Gastrocnemius medialis (tissue), 4 donors: ENCODE results near the gene AEBP1. TPM values are rescaled to one million over a fixed set of nuclear protein-coding genes. Genes with fewer than 3 reads are reported as not detected.
"Not testable (repeated sequence)": the region's sequence is repeated elsewhere in the genome, so short reads cannot be mapped to it uniquely, and the experiment has no call there.

ENCODE experiments used
- ATAC-seq, 2 donors: fragments of 150-250 bp; one replicate each; pipeline ENCODE4 v1.9.1; 2016
- DNase-seq, 2 donors: peaks; one replicate each; pipeline ENCODE4 v3.0.0-alpha.2; 2019
- H3K27ac ChIP-seq, 4 donors: fragments of 200-600 bp; sonication (generic); 1 replicate in 1 of 4; 2 replicates in 3 of 4; pipeline ENCODE4 v1.5.1; 2016 to 2018; ENCODE audit warnings: mild to moderate bottlenecking in 2 of 4, moderate library complexity in 1 of 4
- H3K27me3 ChIP-seq, 3 donors: fragments of 200-600 bp; sonication (generic) in 2 of 3; 1 replicate in 1 of 3; 2 replicates in 2 of 3; pipeline versions ENCODE4 v1.5.1 to v1.6.0; 2016 to 2019; ENCODE audit warnings: mild to moderate bottlenecking in 1 of 3, moderate library complexity in 1 of 3
- H3K36me3 ChIP-seq, 2 donors: fragments of 200-600 bp; sonication (generic) in 1 of 2; one replicate each; pipeline ENCODE4 v1.5.1; 2017 to 2018
- H3K4me1 ChIP-seq, 2 donors: fragments of 200-600 bp; sonication (generic) in 1 of 2; one replicate each; pipeline ENCODE4 v1.5.1; 2016 to 2017; ENCODE audit warnings: mild to moderate bottlenecking in 2 of 2
- H3K4me3 ChIP-seq, 4 donors: fragments of 200-600 bp; sonication (generic) in 3 of 4; 1 replicate in 1 of 4; 2 replicates in 3 of 4; pipeline ENCODE4 v1.5.1; 2016 to 2019; ENCODE audit warnings: mild to moderate bottlenecking in 2 of 4
- H3K9me3 ChIP-seq, 3 donors: fragments of 200-600 bp; sonication (generic) in 2 of 3; 1 replicate in 1 of 3; 2 replicates in 2 of 3; pipeline ENCODE4 v1.5.1; 2016 to 2019
- POLR2A ChIP-seq, 2 donors: fragments of 450-650 bp; IDR thresholded peaks; one replicate each; pipeline ENCODE4 v1.6.1; 2017; ENCODE audit warnings: antibody characterized with exemption in 2 of 2, mild to moderate bottlenecking in 2 of 2, moderate library complexity in 2 of 2
- in situ Hi-C, 4 donors: fragments of 200-750 bp; cut with MboI; loops; one replicate each; pipeline versions ENCODE4 v1.15.0 to v1.8.0; 2017; ENCODE audit warnings: low sequenced_read_pairs in 4 of 4
- intact Hi-C: fragments of 100-400 bp; cut with DNase I; formaldehyde crosslinking; loops from one replicate; pipeline ENCODE4 v1.15.1; 2023; ENCODE audit warnings: low total_unique reads
- total RNA-seq, 4 donors: library from RNA; depleted of rRNA; stranded (reverse); fragments of >200 nt; gene quantifications; one replicate each; pipeline versions ENCODE4 v1.1.0 to v1.2.3, GENCODE V29; 2016
- TF ChIP-seq, protein P1 (sequence below), 5 experiments: fragments of 450-650 bp in 3 of 5; fragments of 200-600 bp in 2 of 5; sonication (generic) in 2 of 5; IDR thresholded peaks in 4 of 5; conservative IDR thresholded peaks in 1 of 5; 1 replicate in 4 of 5; 2 replicates in 1 of 5; pipeline ENCODE4 v1.5.1; 2016 to 2019; ENCODE audit warnings: antibody characterized with exemption in 5 of 5, mild to moderate bottlenecking in 3 of 5, moderate library complexity in 3 of 5

AEBP1 gene
- total RNA-seq, 4 donors from 2014 or later = 5.8 to 23.6 (median 15.9) TPM

DNA sequence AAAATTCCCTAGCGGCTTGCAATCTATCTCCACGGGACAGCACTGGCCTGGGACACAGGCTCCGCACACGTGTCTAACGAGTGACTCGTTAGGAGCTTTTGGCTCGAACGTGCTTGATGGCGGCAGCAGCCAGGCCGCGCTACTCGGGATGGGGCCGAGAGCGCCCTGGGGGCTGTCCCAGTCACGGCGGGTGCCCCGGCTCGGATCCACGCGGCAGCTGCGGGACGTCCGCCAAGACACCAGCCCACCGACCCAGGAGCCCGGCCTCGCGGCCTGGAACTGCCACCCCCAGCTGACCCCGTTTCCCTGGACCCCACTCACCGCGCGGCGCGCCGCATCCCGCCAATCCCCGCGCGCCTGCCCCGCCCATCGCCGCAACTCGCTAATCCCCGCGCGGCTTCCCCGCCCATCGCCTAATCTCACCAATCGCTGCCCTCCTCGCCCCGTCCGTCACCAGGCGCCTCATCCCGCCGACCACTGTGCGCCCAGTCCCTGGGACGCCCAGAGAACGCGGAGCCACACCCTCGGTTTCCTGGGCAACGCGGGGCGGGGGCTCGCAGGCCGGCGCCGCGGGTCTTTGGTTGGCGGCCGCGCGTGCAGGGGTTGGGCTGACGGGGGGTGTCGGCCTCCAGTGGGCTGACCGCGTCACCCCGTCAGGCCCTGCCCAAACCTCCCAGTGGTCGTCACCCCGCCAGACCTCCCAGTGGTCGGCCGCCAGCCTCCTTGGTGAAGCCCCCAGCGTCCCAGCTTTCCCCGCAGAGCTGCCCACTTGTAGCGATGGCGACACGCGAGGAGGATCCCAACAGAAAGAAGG lies 19.3 kb downstream of the AEBP1 start, which contains the start of gene POLD2:
POLD2 (minus strand) TSS at position 359 of the 814 bp plus-strand sequence. CDS start 1,495 bp downstream, outside the sequence.
- H3K4me3 ChIP-seq = peak within 1 kb of the TSS; percentile 62 to 92 (median 72)
- peaks cover 0 to 15% of the 10 kb centered on the region in 2 donors for H3K36me3 ChIP-seq
- DNase-seq (peak; percentile 97 to 98), ATAC-seq (peak; percentile 95 to 96)
- TF ChIP-seq POLR2A (IDR thresholded peaks at IDR 0.05) = peak; percentile 90 to 93
- TF ChIP-seq, protein P1, sequence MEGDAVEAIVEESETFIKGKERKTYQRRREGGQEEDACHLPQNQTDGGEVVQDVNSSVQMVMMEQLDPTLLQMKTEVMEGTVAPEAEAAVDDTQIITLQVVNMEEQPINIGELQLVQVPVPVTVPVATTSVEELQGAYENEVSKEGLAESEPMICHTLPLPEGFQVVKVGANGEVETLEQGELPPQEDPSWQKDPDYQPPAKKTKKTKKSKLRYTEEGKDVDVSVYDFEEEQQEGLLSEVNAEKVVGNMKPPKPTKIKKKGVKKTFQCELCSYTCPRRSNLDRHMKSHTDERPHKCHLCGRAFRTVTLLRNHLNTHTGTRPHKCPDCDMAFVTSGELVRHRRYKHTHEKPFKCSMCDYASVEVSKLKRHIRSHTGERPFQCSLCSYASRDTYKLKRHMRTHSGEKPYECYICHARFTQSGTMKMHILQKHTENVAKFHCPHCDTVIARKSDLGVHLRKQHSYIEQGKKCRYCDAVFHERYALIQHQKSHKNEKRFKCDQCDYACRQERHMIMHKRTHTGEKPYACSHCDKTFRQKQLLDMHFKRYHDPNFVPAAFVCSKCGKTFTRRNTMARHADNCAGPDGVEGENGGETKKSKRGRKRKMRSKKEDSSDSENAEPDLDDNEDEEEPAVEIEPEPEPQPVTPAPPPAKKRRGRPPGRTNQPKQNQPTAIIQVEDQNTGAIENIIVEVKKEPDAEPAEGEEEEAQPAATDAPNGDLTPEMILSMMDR (IDR thresholded peaks at IDR 0.05 in 4 of 5, conservative IDR thresholded peaks at IDR 0.05 in 1 of 5) = peak in 2 of 5 experiments; percentile 7 to 10
- peaks cover 19 to 31% of the 10 kb centered on the region in 2 donors for H3K4me1 ChIP-seq
- H3K27ac ChIP-seq = peak within 1 kb of the TSS; percentile 88 to 95 (median 88)
- H3K9me3 ChIP-seq = no peaks in the 10 kb centered on the region
- H3K27me3 ChIP-seq = no peaks in the 10 kb centered on the region
- in situ Hi-C loops = loop anchor here in 1 of 4 donors (5.0 kb wide), 1 partner anchor 46 kb away; no protein-coding TSS in a partner anchor
- intact Hi-C loops = loop anchor here (1.0 to 10.0 kb wide), 5 partner anchors 41 to 371 kb away; partner anchors contain the start of genes NUDCD3, POLM and YKT6

DNA sequence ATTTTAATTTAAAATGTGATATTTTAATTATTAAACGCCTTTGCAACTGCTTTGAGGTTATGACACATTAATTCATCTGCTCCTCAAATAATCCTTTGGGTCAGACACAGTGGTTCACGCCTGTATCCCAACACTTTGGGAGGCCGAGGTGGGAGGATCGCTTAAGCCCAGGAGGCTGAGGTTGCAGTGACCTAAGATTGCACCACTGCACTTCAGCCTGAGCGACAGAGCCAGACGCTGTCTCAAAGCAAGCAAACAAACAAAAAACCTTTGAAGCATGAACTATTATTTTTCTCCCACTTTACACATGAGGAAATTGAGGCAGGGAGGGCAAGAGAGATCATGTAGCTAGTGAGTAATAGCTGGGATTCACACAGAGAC lies 20.7 kb downstream of the AEBP1 start:
- TF ChIP-seq, protein P1 (IDR thresholded peaks at IDR 0.05 in 4 of 5, conservative IDR thresholded peaks at IDR 0.05 in 1 of 5) = no peak
- TF ChIP-seq POLR2A (IDR thresholded peaks at IDR 0.05) = no peak
- ATAC-seq = no peak
- intact Hi-C loops = loop anchor here (5.0 to 10.0 kb wide), 2 partner anchors 187 to 370 kb away; partner anchors contain the start of gene NUDCD3
- Histone ChIP-seq H3K9me3 (no peaks in the 10 kb centered on the region), H3K27me3 (no peaks in the 10 kb centered on the region), H3K4me3 (no peak overlapping the region), H3K4me1 (peaks cover 17 to 22% of the 10 kb centered on the region in 2 donors), H3K36me3 (peaks cover 0 to 11% of the 10 kb centered on the region in 2 donors), H3K27ac (no peak overlapping the region)
- in situ Hi-C loops = loop anchor here in 1 of 4 donors (5.0 kb wide), 1 partner anchor 48 kb away; no protein-coding TSS in a partner anchor
- DNase-seq = no peak

DNA sequence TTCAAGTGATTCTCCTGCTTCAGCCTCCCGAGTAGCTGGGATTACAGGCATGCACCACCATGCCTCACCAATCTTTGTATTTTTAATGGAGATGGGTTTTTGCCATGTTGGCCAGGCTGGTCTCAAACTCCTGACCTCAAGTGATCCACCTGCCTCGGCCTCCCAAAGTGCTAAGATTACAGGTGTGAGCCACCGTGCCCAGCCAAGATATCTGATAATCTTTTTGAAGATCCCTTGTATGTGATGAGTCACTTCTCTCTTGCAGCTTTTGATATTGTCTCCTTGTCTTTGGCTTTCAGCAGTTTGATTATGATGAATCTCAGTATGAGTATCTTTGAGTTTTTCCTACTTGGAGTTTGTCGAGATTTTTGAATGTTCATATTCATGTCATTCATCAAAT lies 22.4 kb downstream of the AEBP1 start:
- intact Hi-C loops = loop anchor here (10.0 kb wide), 1 partner anchor 368 kb away; the partner anchor contains the start of gene NUDCD3
- H3K9me3 ChIP-seq, H3K27me3 ChIP-seq, H3K4me3 ChIP-seq, H3K27ac ChIP-seq, in situ Hi-C loops, H3K36me3 ChIP-seq, DNase-seq, ATAC-seq: not testable (repeated sequence)
- H3K4me1 ChIP-seq = peaks cover 13 to 17% of the 10 kb centered on the region in 2 donors

DNA sequence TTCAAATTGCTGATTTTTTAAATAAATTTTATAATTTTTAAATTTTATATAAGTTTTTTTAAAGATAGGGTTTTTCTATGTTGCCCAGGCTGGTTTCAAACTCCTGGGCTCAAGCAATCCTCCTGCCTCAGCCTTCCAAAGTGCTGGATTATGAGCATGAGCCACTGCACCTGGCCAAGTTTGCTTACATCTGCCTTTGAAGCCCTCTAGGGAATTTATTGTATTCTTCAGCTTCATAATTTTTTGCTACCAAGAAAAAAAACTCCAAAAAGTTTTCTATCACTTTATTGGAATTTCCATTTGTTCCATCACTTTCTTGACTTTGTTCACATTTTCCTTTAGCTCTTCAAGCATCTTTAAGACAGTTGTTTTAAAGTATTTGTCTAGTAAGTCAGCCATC lies 23.0 kb downstream of the AEBP1 start:
- in situ Hi-C loops = no loop called here
- H3K36me3 ChIP-seq = no peaks in the 10 kb centered on the region
- intact Hi-C loops = loop anchor here (10.0 kb wide), 1 partner anchor 368 kb away; the partner anchor contains the start of gene NUDCD3
- TF ChIP-seq POLR2A (IDR thresholded peaks at IDR 0.05) = no peak
- H3K27ac ChIP-seq = no peak overlapping the region
- H3K4me3 ChIP-seq = no peak overlapping the region
- no peaks in the 10 kb centered on the region for H3K9me3 ChIP-seq
- ATAC-seq (no peak), DNase-seq (no peak)
- no peaks in the 10 kb centered on the region for H3K27me3 ChIP-seq
- H3K4me1 ChIP-seq = peaks cover 7 to 14% of the 10 kb centered on the region in 2 donors

DNA sequence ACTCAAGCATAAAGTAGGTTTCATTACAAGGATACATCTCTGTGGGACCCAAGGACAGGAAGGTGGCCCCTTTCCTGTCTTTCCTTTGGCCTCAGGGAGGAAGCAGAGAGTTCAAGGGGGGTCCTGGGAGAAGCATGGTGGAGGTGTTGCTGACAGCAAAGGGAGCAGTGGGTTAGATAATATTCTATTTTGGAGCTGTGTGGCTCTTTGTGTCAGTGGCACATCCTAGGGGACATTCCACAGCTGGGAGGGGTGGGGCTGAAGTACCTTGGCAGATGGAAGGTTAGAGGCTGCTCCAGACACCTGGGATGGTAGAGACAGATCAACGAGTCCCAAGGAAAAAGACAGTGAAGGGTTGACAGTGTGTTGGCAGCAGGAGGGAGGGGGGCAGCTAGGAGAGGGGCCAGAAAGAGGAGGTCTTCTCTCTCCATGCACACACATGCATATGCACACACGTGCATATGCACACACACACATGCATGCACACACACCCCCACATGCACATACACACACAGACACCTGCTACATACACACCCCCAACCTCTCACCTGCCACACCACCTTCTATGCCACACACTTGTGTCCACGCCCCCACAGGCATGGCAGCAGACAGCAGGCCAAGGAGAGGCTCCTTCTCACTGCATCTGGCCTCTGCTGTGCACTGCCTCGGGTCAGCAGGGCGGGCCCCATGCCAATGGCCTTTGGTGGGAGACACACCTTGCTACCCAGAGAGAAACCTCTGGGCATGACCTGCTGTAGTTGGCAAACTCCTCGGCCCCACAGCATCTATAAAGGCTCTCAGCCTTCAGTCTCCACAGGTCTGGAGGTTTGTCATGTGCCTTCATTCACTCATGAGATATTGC lies 24.8 kb downstream of the AEBP1 start:
- no peak for DNase-seq
- no peak for TF ChIP-seq POLR2A (IDR thresholded peaks at IDR 0.05)
- TF ChIP-seq, protein P1 (IDR thresholded peaks at IDR 0.05 in 4 of 5, conservative IDR thresholded peaks at IDR 0.05 in 1 of 5) = no peak
- H3K27ac ChIP-seq = no peak overlapping the region
- H3K4me1 ChIP-seq = peaks cover 4 to 8% of the 10 kb centered on the region in 2 donors
- in situ Hi-C loops = no loop called here
- no peak for ATAC-seq
- no peaks in the 10 kb centered on the region for H3K36me3 ChIP-seq
- H3K9me3 ChIP-seq = no peaks in the 10 kb centered on the region
- no peak overlapping the region for H3K4me3 ChIP-seq
- no peaks in the 10 kb centered on the region for H3K27me3 ChIP-seq
- intact Hi-C loops = loop anchor here (10.0 kb wide), 1 partner anchor 366 kb away; the partner anchor contains the start of gene NUDCD3
